Left colon (tissue), 2 donors: ENCODE data around the gene TLX1. TPM values are rescaled to one million over a fixed set of nuclear protein-coding genes. Genes with fewer than 3 reads are reported as not detected.
"Not testable (repeated sequence)": the region's sequence is repeated elsewhere in the genome, so short reads cannot be mapped to it uniquely, and the experiment has no call there.

Source experiments
- ATAC-seq: fragments of 200-7000 bp; cut with Tn5 transposase; one replicate; pipeline ENCODE4 v1.9.1; 2020; ENCODE audit warnings: mild to moderate bottlenecking, moderate library complexity
- DNase-seq, 2 donors: peaks; one replicate each; pipeline ENCODE4 v3.0.0-alpha.2; 2020
- intact Hi-C, 2 donors: fragments of 100-400 bp; cut with DNase I in 1 of 2; cut with micrococcal nuclease in 1 of 2; formaldehyde crosslinking; loops; one replicate each; pipeline versions ENCODE4 v1.11.2 to v1.14.0; 2022; cut with DNase I, micrococcal nuclease
- total RNA-seq, 2 donors: library from RNA; stranded (reverse); fragmentation: NEBNext Ultra II Directional; extraction: Animal tissue kit (Norgen Biotek cat#: 25700); gene quantifications; one replicate each; pipeline ENCODE4 v1.2.1, GENCODE V29; 2021
- donor health status: DM: no; HTN: no; CAD: no.
- donor health status: DM: yes; HTN: yes; CAD: no.

Gene TLX1
- total RNA-seq, 2 donors from 2014 or later = 0.12 to 1.7 TPM

DNA sequence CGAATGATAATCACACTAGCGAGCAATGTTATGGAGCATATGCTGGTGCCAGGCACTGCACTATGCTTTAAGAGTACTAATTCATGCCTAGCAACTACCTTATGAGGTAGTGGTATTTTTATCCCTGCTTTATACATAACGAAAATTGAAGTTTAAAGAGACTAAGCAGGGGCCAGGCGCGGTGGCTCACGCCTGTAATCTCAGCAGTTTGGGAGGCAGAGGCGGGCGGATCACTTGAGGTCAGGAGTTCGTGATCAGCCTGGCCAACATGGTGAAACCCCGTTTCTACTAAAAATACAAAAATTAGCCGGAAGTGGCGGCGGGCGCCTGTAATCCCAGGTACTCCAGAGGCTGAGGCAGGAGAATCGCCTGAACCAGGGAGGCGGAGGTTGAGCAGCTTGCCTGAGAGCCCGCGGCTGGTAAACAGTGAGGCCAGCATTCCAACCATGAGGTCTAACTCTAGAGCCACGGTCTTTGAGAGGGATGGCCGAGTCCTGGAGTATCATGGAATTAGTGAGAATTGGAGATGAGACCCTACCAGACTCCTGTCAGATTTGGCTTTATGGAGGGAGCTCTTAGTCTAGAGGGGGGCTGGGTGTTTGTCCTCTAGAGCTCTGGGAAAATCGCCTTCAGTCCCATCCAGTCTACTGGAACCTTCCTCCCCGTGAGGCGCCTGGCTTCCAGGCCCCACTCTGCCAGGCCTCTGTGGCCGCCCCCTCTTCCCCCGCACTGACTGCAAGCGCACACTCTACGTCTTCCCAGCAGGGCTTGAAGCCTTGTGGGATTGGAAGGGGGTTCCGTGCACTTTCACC is 11.6 kb downstream of the TLX1 start:
- intact Hi-C loops = loop anchor here (5.0 to 10.0 kb wide), 2 partner anchors 45 to 48 kb away; no protein-coding TSS in a partner anchor
- ATAC-seq = no peak

DNA sequence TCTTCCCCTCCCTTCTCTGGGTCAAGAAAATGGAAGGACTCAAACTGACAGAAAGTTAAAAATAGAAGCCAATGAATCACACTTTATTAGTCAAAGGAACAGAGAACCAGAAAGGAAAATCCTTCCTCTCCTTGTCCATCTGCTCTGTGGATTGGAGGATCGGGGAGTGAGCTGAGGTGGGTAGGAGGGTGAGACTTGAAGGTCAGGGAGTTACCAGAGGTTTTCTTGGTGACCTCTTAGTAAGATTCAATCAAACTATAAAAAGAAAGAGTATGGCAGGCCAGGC is 12.2 kb downstream of the TLX1 start:
- intact Hi-C loops = loop anchor here (5.0 to 10.0 kb wide), 2 partner anchors 46 to 48 kb away; no protein-coding TSS in a partner anchor
- DNase-seq (no peak), ATAC-seq (no peak)

More for the DNA sequence above, 11.6 kb downstream of the TLX1 start:
- no peak for DNase-seq

DNA sequence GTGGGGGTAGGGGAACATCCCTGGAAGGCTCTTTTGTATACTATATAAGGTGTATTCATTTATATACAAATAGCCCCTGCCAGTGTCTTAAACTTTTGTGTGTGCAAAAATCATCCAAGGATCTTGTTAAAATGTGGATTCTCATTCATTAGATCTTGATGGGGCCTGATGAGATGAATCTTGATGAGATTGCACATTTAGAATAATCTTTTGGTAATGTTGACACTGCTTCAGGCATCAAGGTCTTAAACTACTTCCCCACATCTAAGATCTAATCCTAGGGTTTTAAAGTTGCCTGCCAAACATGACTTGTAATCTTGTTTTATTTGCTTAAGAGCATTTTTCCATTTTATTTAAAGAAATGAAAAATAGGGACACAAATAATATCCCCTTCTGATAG is 13.0 kb downstream of the TLX1 start:
- DNase-seq = no peak
- intact Hi-C loops = loop anchor here (5.0 to 10.0 kb wide), 2 partner anchors 47 to 49 kb away; no protein-coding TSS in a partner anchor
- no peak for ATAC-seq

DNA sequence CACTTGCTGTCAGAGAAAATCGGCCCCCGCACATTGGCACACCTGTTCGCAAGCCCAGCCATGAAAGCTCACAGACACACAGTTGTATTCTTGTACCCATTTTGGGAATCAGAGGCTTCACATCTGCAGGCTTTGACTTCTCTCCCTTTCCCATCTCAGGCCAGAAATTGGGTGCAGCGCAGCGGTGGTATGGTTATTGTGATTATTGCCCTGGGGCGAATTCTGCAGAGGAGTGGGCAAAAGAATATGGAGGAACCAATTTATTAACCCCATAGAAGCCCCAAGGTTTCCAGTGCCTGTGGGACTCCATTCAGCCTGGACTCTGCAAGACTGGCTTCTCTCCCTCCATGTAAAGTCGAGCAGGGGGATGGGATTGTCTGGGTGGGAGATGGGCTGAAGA is 14.0 kb downstream of the TLX1 start:
- intact Hi-C loops = loop anchor here in 1 of 2 donors (10.0 kb wide), 1 partner anchor 50 kb away; no protein-coding TSS in a partner anchor
- ATAC-seq (no peak), DNase-seq (no peak)

DNA sequence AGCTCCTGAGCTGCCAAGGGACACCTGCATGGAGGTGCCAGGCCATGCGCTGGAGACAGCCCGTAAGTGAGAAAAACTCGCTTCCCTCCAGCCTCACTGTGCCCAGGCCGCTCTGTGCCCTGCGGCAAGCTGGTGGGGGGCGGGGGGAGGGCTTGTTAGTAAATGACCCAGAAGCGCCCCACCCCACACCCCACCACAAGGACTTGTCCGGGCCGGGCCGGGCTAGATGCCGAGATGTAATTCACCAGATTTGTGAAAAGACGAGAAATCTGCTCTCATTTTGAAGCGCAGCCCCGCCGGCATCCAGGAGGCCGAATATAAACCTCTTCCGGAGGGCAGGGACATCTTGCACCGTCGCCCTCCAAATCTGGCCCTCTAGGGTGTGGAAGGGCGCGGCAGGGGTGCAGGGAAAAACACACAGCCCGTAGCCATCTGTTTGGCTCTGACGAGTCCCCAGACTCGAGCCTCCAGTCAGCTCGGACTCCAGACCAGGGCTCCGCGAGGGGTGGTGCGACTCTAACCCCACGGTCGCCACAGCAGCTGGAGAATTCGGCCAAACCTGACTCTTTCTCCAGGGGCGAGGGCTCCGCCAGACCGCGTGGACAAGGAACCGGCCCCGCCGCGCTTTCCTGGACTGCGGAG is 14.8 kb downstream of the TLX1 start:
- intact Hi-C loops = loop anchor here in 1 of 2 donors (10.0 kb wide), 1 partner anchor 51 kb away; no protein-coding TSS in a partner anchor
- ATAC-seq = no peak
- no peak for DNase-seq

DNA sequence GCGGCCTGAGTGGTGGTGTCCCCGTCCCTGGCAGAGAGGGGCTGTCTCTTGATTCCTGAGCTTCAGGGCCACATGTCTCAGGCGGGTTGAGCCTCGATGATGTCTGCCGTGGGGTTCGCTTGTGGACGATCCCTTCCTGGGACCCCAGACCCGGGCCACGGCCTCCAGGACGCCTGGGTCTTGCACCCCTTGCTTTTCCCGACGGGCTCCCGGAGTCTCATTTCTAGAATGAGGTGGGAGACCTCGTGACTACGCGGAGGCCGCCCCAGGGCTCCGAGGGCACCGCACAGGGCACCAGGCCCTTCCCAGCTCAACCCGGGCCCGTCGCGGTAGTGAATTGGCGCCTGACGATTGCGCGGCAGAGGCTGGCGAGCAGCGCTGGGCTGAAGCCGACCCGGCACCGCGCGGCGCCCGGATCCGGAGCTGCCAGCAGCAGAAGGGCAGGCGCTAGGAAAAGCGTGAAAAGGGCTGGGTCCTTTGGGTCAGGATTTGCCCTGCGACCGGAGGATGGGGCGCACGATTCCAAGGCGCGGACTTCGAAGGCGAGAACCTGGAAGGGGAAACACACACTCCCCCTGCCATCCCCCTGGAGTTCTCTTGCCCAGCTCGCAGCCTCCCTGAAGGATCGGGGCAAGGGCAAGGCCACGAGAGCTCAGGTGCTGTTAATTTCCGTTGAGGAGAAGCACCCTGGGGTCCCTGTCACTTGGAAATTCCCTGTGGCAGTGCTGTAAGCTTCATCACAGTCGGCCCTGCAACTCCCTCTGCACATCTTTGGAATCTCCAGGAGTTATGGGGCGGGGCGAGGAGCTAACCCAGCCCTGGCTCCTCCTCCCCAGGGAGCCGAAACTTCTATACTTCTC is 15.5 kb downstream of the TLX1 start:
- no peak for ATAC-seq
- DNase-seq = no peak
- intact Hi-C loops = loop anchor here in 1 of 2 donors (10.0 kb wide), 1 partner anchor 52 kb away; no protein-coding TSS in a partner anchor

DNA sequence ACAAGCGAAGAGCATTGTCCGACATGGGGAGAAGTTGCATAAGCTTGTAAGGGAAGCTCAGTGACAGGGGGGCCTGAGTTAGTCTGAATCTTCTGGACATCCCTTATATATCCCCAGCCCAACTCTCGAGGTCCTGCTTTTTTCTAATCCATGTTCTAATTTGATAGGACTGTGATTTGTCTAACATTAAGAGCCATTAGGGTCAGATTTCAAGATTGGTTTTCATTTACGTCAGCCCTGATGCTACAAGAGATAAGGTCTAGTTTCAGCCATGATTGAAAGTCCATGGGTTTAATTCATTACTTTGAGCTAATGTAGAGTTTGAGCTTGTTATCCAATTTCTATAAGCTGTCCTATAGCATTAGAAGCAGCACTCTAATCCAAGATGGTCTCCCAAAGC is 20.3 kb downstream of the TLX1 start:
- DNase-seq = no peak
- intact Hi-C loops = no loop called here
- ATAC-seq = no peak

DNA sequence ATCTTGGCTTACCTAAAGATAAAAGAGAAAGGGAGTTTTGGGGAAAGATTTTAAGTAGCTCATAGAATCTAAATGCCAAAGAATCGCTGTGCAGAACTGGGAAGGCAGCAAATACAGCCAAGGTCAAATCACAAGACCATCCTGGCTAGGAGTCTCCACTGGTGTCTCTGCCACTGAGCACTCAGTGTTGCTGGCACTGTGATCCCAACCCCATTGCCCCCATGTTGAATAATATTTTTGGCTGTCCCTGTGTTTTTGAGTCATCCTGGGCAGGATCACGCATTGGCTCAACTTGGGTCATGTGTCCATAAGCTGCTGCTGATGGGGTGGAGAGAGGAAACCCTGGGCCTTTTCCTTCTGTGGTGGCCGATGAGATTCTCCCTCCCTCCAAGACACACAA is 21.2 kb downstream of the TLX1 start:
- DNase-seq (no peak), ATAC-seq (no peak)
- intact Hi-C loops = no loop called here

DNA sequence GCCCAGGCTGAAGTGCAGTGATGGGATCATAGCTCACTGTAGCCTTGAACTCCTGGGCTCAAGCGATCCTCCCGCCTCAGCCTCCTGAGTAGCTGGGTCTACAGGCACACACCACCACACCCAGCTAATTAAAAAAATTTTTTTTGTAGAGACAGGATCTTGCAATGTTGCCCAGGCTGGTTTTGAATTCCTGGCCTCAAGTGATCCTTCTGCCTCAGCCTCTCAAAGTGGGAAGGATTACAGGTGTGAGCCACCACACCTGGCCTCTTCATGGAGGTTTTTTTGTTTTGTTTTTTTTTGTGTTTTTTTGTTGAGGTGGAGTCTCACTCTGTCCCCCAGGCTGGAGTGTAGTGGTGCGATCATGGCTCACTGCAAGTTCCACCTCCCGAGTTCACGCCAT is 23.4 kb downstream of the TLX1 start:
- ATAC-seq, DNase-seq, intact Hi-C loops: not testable (repeated sequence)

DNA sequence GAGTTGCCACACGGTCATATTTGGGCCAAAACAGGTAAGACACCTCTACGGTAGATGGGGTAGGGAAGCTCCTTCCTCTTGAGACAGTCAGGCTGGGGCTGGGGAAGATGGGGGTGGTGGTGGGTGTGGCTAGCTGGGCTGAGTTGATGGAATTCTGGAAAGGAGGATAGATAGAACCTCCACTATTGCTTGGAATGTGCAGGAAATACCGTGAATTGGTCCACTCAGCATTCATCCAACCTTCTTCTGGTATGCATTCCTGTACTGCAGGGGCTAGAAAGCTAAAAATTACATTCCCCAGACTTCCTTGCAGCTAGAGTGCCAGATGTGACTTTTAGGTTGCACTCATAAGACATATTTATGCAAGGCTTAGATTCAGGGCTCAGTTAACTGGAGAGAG is 24.8 kb downstream of the TLX1 start:
- intact Hi-C loops = no loop called here
- no peak for DNase-seq
- no peak for ATAC-seq

DNA sequence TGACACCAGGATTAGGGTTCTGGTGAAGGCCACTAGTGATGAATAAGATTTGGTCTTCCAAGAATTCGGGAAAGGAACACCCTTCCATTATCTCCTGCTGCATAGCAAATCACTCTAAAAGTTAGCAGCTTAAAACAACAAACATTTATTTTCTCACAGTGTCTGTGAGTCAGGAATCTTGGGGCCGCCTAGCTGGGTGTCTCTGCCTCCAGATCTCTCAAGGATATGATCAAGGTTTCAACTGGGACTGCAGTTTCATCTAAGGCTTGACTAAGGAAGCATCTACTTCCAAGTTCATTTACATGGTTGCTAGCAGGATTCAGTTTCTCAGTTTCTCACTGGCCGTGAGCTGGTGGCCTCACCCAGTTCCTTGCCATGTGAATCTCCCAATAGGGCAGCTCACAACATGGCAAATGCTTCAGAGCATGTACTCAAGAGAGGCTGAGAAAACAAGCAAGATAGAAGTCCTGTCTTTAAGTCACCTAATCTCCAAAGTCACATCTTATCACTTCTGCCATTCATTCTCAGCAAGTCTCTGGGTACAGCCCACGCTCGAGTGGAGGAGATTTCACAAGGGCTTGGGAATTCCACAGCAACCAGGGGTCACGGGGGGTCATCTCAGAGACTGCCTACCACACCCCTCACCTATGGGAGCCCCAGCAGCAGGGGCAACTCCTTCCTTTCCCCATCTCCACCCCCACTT is 26.8 kb downstream of the TLX1 start:
- no peak for DNase-seq
- no peak for ATAC-seq
- intact Hi-C loops = no loop called here

DNA sequence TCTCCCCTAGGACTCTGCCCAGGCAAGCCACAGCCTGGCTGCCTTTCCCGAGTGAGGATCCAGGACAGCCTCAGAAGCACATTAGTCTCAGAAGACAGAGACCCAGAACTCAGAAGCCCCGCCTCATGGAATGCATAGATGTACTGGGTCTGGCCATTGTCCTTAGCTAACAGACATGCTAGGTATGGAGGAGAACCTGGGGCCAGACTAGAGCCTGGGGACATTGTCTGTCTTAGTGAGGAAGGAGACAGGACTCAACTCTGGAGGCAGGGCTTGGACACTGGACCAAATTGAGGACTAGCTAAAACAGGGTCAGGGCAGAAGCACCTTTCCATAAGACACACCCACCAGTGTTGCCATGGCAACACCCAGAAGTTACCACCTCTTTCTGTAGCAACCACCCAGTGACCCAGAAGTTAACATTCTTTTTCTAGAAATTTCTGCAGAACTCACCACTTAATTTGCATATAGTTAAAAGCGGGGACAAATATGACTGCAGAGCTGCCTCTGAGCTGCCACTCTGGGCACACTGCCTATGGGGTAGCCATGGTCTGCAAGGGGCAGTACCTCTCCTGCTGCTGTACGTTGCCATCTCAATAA is 27.5 kb downstream of the TLX1 start:
- intact Hi-C loops = no loop called here
- DNase-seq (no peak), ATAC-seq (no peak)

DNA sequence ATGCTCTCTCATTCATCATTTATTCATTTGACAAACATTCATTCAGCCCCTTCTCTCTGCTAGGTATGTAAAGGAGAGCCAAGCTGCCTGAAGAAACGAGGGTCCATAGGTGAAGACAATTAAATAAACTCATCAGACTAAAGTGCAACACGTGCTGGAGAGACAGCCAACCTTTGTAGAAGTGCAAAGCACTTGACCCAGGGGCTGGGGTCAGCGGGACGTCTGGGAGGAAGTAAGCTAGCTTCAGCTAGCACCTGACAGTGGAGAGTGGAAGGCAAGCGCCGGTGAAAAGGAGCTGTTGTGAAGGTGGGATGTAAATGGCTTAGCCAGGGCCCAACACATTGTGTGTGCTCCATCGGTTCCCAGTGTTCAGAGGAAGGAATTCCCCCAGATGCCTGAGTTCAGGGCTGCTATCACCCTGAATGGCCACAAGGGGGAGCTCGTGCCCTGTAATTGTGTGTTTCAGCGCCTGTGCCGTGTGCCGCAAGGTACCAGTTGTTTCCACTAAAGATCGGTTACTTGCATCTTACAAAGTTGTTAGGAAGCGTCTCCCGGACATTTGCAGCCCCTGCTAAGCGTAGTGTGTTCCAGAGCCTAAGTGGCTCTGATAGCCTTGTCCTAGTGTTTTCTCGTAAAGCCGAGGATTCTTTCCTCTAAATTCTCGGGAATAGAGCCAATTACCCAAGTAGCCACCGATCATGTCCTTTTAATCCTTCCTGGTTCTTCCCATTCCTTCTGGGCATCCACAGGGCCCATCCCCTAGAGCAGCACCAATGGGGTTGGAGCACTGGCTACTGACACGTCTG is 30.6 kb downstream of the TLX1 start:
- ATAC-seq (peak; percentile 94), DNase-seq (peak; percentile 43 to 64)
- intact Hi-C loops = no loop called here

DNA sequence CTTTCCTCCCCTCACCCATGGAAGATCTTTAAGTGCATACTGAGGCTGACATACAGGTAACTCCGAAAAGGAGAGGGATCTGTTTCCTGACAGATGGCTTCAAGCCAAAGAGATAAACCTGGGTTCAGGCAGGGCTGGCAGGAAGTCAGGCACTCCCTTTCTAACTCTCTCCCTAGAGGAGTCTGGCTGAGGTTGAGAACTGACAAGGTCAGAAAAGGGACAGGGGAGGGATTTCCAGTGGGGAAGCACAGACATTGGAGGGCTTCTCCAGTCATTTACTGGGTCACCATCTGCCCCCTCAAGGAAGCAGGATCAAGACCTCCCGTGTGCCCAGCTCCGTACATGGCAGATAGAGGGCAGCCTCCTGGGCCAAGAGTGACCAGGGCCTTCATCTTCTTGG is 31.6 kb downstream of the TLX1 start:
- no peak for DNase-seq
- ATAC-seq = peak; percentile 44
- intact Hi-C loops = no loop called here

DNA sequence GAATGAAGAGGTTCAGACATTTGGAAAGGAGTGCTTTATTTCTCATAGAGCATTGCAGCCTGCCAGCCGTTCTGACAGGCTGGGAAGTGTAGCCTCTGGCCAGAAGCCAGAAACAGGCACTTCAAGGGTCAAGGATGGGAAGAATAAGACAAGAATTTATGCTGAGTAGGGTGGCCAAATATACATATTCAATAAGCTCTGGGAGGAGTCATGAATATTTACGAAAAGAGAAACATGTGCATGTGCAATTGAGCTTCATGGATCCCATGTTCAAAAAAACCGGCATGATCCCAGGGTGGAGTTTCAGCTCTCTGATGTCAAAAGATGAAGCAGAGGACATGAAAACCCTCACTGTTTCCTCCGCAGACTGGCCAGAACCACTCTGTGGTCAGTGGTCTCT is 32.9 kb downstream of the TLX1 start:
- DNase-seq (no peak), ATAC-seq (no peak)
- intact Hi-C loops = no loop called here

DNA sequence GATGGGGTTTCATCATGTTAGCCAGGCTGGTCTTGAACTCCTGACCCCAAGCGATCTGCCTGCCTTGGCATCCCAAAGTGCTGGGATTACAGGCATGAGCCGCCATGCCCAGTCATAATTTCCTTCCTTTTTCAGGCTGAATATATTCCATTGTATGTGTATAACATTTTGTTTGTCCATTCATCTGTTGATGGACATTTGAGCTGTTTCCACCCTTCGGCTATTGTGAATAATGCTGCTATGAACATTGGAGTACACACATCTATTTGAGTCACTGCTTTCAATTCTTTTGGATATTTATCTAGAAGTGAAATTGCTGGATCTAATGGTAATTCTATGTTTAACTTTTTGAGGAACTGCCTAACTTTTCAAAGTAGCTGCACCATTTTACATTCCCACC is 34.6 kb downstream of the TLX1 start:
- intact Hi-C loops = no loop called here
- DNase-seq (no peak), ATAC-seq (no peak)

DNA sequence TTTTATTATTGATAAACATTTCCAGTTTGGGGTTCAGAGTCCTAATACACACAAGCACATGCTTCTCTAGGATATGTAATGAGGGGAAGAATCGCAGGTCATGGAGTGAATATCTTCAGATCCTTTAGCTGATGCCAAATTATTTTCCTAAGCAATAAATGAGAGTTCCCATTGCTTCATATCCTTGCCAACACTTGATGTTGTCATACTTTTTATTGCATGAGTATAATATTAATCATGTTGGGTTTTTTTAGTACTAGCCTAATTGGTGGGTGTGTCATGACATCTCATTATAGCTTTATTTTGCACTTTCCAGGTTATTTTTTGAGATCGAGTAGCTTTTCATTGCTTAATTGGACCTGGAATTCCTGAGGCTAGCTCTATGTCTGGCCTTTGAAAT is 35.3 kb downstream of the TLX1 start:
- intact Hi-C loops = no loop called here
- DNase-seq = no peak
- ATAC-seq = no peak

DNA sequence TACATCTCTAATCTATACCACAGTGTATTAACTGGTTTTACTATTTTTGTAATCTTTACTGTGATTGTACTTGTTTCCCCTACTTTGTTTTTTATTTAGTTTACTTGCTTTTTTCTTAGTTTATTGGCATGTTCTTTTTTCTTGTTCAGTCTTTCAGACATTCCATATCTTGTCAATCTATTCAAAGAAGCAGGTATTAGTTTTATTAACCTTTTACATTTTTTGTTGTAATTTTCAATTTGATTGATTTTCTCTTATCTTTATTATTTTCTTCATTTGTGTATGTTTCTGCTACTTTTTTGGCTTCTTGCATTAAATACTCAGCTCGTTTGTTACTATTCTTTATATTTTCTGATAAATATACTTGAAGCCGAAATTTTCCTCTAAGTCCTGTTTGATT is 41.6 kb downstream of the TLX1 start:
- DNase-seq (no peak), ATAC-seq (no peak)
- intact Hi-C loops = no loop called here
